Measurements from ENCODE around the gene NLRC3.

GRCh38 chr16:3492356-3492755, 84.8 kb downstream of the NLRC3 start:
- TF ChIP-seq GTF2I (CRISPR knock-in tag; conservative IDR thresholded peaks at IDR 0.05), result no peak
- TF ChIP-seq ATF2 (CRISPR knock-in tag; IDR thresholded peaks at IDR 0.05; ENCODE audit: borderline replicate concordance, low read depth), result no peak
- TF ChIP-seq CTCF (IDR thresholded peaks at IDR 0.05), result no peak
- no peak for TF ChIP-seq NFE2L1 (CRISPR knock-in tag; IDR thresholded peaks at IDR 0.05)
- no peak for TF ChIP-seq JUN (CRISPR knock-in tag; IDR thresholded peaks at IDR 0.05)
- TF ChIP-seq E2F4 (CRISPR knock-in tag; IDR thresholded peaks at IDR 0.05; ENCODE audit: borderline replicate concordance, low read depth), result no peak
- no peak for TF ChIP-seq MLX (CRISPR knock-in tag; IDR thresholded peaks at IDR 0.05)
